Left kidney (tissue), 1 donor: Measurements from ENCODE around the gene KCNRG. TPM values are rescaled to one million over a fixed set of nuclear protein-coding genes. Genes with fewer than 3 reads are reported as not detected.

ENCODE experiments used
- polyA plus RNA-seq: library from polyadenylated mRNA; unstranded; fragments of 120-200 nt; gene quantifications from one replicate; pipeline ENCODE4 v1.2.1, GENCODE V29; 2013; ENCODE audit not compliant: insufficient read length

Gene KCNRG
- polyA plus RNA-seq, 1 donor = 2.1 TPM

Other genes with a start within 250 kb of the KCNRG start
- 41.4 TPM for gene KPNA3, start 222.8 kb upstream of the KCNRG start, polyA plus RNA-seq
- gene SPRYD7, start 79.1 kb upstream of the KCNRG start, polyA plus RNA-seq = 12.4 TPM
- 56.2 TPM for gene TRIM13, start 18.4 kb upstream of the KCNRG start, polyA plus RNA-seq